Panc1 (cell line): ENCODE data around the gene PRODH. TPM values are rescaled to one million over a fixed set of nuclear protein-coding genes. Genes with fewer than 3 reads are reported as not detected.
"Not testable (repeated sequence)": the region's sequence is repeated elsewhere in the genome, so short reads cannot be mapped to it uniquely, and the experiment has no call there.

Experiments used
- ATAC-seq: fragments of 200-7000 bp; cut with Tn5 transposase; 2 replicates; pipeline ENCODE4 v1.9.1; 2020; ENCODE audit warnings: mild to moderate bottlenecking, moderate library complexity
- BruUV-seq: library from RNA; stranded (reverse); fragments of 400-500 nt; replicated peaks from 2 replicates; lab custom pipeline; 2021; lab: Mats Ljungman, UMichigan
- CTCF ChIA-PET: fragments of 300-600 bp; sonication (Branson Sonifier 250); formaldehyde crosslinking; loops from one replicate; lab custom pipeline; 2022; ENCODE audit warnings: antibody characterized with exemption; lab: Charles Lee
- POLR2A ChIA-PET: fragments of 300-600 bp; sonication (Branson Sonifier 250); formaldehyde crosslinking; loops from one replicate; lab custom pipeline; 2022; ENCODE audit warnings: antibody characterized with exemption; lab: Charles Lee
- DNase-seq: peaks from one replicate; pipeline ENCODE4 v3.0.0-alpha.2; 2010; ENCODE audit warnings: low read depth, low spot score
- H3K27ac ChIP-seq: 2 replicates; pipeline ENCODE4 v1.5.1; 2011; ENCODE audit warnings: mild to moderate bottlenecking, low read length, inconsistent platforms
- H3K27me3 ChIP-seq: fragments of 200-500 bp; sonication (Bioruptor generic); 2 replicates; pipeline ENCODE4 v1.6.0; 2014; ENCODE audit warnings: low read length, inconsistent platforms; ENCODE audit not compliant: control insufficient read depth, insufficient read depth
- H3K36me3 ChIP-seq: fragments of 200-500 bp; sonication (Bioruptor generic); 2 replicates; pipeline ENCODE4 v1.5.1; 2014; ENCODE audit warnings: inconsistent platforms, mild to moderate bottlenecking, low read length, moderate library complexity; ENCODE audit not compliant: control insufficient read depth, insufficient read depth
- H3K4me1 ChIP-seq: 2 replicates; pipeline ENCODE4 v1.5.1; 2011; ENCODE audit warnings: inconsistent platforms, mild to moderate bottlenecking, low read length, moderate library complexity; ENCODE audit not compliant: control insufficient read depth, insufficient read depth
- H3K4me3 ChIP-seq, 2 experiments: 2 replicates each; pipeline ENCODE4 v1.5.1; 2011 to 2012; ENCODE audit warnings: low read depth in 2 of 2, low read length in 2 of 2, mild to moderate bottlenecking in 2 of 2, inconsistent platforms in 1 of 2, moderate library complexity in 1 of 2
- H3K9me3 ChIP-seq: fragments of 200-500 bp; sonication (Bioruptor generic); 2 replicates; pipeline ENCODE4 v1.5.1; 2014; ENCODE audit warnings: low read depth, mild to moderate bottlenecking, inconsistent platforms, low read length, moderate library complexity; ENCODE audit not compliant: control insufficient read depth, insufficient read depth
- CTCF ChIP-seq: fragments of 450-650 bp; IDR thresholded peaks from 2 replicates; pipeline ENCODE4 v1.5.1; 2017; ENCODE audit warnings: mild to moderate bottlenecking
- POLR2AphosphoS5 ChIP-seq: IDR thresholded peaks from 2 replicates; pipeline ENCODE4 v1.6.1; 2012; ENCODE audit warnings: mild to moderate bottlenecking, low read depth, low read length, moderate library complexity
- REST ChIP-seq, 2 experiments: IDR thresholded peaks; 2 replicates each; pipeline ENCODE4 v1.6.1; 2011 to 2012; ENCODE audit warnings: low read depth in 2 of 2, control low read depth in 1 of 2, low read length in 1 of 2, mild to moderate bottlenecking in 1 of 2, moderate library complexity in 1 of 2; ENCODE audit not compliant: insufficient read depth in 1 of 2
- SIN3A ChIP-seq: IDR thresholded peaks from 2 replicates; pipeline ENCODE4 v1.6.1; 2012; ENCODE audit warnings: low read depth, mild to moderate bottlenecking, low read length, moderate library complexity, borderline replicate concordance; ENCODE audit not compliant: insufficient read depth
- TCF7L2 ChIP-seq: IDR thresholded peaks from 2 replicates; pipeline ENCODE4 v1.6.1; 2011; ENCODE audit warnings: mild to moderate bottlenecking, low read depth, low read length, inconsistent platforms
- in situ Hi-C: cut with HindIII; loops from 2 replicates; pipeline ENCODE4 v1.10.0; 2016; ENCODE audit warnings: low sequenced_read_pairs, low pct_unique_long_range_greater_than_20kb
- intact Hi-C: fragments of 100-400 bp; cut with micrococcal nuclease; formaldehyde crosslinking; loops from one replicate; pipeline ENCODE4 v1.10.0; 2022; ENCODE audit not compliant: unreplicated experiment
- total RNA-seq: library from RNA; stranded (reverse); gene quantifications from one replicate; pipeline ENCODE4 v1.2.1, GENCODE V29; 2021; ENCODE audit not compliant: unreplicated experiment

Gene PRODH
- total RNA-seq, 1 experiment from 2014 or later = 1.4 TPM

DNA sequence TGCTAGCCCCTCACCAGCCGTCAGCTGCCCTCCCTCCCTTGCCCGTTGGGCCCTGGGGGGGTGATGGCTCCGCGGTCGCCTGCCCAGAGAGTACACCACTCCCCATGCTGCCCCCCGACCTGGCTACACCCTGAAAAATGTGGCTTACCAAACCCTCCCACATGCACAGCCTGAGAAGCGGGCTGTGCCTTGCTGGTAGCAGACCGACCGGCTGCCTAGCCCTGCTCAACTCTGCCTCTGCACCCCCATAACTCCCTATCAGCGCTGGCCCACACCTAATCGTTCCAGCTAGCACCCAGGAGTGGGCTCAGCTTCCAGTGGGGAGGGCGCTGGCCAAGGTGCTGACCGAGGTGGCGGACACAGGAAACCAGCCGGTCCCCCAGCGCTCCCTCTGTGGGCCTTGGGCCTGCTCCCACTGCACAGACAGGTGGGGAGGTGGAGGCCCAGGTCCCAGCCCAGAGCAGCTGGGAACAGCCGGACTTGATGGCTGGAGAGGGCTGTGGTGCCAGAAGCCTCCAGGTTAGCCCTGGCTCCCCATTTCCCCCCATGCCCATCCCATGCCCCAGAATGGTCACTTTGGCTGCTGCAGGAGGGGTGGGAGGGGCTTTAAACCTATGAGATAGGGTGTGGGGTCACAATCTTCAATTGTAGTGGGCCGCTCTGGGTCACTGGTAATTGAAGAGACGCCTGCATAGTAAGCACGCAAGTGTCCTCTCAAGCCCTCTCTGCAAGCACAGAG lies 32.1 kb upstream of the PRODH start:
- POLR2A ChIA-PET = no interaction called here
- no peak for ATAC-seq
- intact Hi-C loops (no loop called here), in situ Hi-C loops (no loop called here)
- Histone ChIP-seq H3K4me3 (no peak overlapping the region), H3K36me3 (no peaks in the 10 kb centered on the region), H3K27ac (no peak overlapping the region), H3K9me3 (no peaks in the 10 kb centered on the region), H3K27me3 (no peaks in the 10 kb centered on the region), H3K4me1 (no peaks in the 10 kb centered on the region)
- BruUV-seq = no TSS peak
- CTCF ChIA-PET = no interaction called here
- DNase-seq = no peak
- TF ChIP-seq POLR2AphosphoS5 (no peak), CTCF (no peak), SIN3A (no peak), REST (IDR thresholded peaks at IDR 0.05; ENCODE audit: insufficient read depth in 1 of 2, low read depth in 2 of 2, low read length in 1 of 2) (peak; percentile 89 to 95)

DNA sequence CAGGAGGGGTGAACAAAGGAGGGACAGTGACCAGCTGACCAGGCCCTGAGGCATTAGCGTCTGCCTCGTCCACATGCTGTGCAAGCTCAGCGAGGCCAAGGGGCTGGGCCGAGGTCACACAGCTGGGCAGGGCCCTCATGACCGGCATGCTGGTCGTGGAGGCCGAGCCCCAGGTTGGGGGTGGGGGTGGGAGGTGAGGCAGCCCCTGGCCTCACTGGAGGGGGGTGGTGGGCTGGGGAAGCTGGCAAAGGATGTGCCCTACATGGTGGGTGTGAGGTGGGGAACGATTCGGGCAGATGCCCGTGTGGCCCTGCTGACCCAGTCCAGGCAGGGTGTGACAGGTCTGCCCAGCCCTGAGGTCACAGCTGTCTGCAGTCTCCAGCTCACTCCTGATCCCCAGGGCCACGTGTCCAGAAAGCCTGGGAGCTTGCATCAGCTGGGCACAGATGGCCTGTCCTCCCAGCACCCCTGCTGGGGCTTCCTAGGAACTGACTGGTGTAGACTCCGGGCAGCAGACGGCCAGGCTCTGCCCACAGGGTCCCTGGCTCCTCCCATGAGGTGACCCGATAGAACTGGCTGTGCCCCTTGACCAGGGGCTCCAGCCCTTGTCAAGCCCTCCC lies 31.4 kb upstream of the PRODH start:
- H3K27ac ChIP-seq, POLR2A ChIA-PET, H3K9me3 ChIP-seq, BruUV-seq, intact Hi-C loops, H3K27me3 ChIP-seq, H3K36me3 ChIP-seq, H3K4me1 ChIP-seq, in situ Hi-C loops, DNase-seq, H3K4me3 ChIP-seq: not testable (repeated sequence)
- peak; percentile 60 for ATAC-seq
- CTCF ChIA-PET = interaction anchor here (0.6 to 0.7 kb wide), 2 partner anchors 1302 to 1303 kb away, joined by 3 to 16 read pairs; no protein-coding TSS in a partner anchor

DNA sequence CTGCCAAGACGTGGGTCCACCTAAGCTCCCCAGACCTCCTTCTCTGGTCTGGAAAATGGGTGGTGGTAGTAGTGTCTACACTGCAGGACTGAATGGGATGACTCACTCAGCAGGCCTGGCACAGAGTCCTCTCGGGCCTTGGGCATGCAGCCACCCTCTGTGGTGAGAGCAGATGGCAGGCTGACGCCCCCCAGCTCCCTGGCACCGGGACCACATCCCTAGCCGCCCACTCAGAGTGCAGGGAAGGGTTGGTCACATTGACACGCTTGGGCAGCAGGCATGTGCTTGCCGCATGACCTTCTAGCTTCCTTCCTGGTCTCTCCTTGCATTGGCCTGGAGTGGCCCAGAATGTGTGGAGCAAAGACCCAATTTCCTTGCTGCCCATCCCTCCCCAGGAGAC lies 30.7 kb upstream of the PRODH start:
- H3K36me3 ChIP-seq = no peaks in the 10 kb centered on the region
- ATAC-seq (no peak), DNase-seq (no peak)
- no peak overlapping the region for H3K4me3 ChIP-seq
- H3K27me3 ChIP-seq = no peaks in the 10 kb centered on the region
- CTCF ChIA-PET = interaction anchor here (0.6 to 0.7 kb wide), 2 partner anchors 1303 to 1304 kb away, joined by 3 to 16 read pairs; no protein-coding TSS in a partner anchor
- no peaks in the 10 kb centered on the region for H3K4me1 ChIP-seq
- TF ChIP-seq SIN3A (no peak), TCF7L2 (no peak), POLR2AphosphoS5 (no peak), CTCF (no peak), REST (IDR thresholded peaks at IDR 0.05; ENCODE audit: insufficient read depth in 1 of 2, low read depth in 2 of 2, low read length in 1 of 2) (no peak)
- POLR2A ChIA-PET = no interaction called here
- no peak overlapping the region for H3K27ac ChIP-seq
- no peaks in the 10 kb centered on the region for H3K9me3 ChIP-seq
- BruUV-seq = no TSS peak
- in situ Hi-C loops (no loop called here), intact Hi-C loops (no loop called here)
